ENCODE measurements around the gene WDR33. TPM values are rescaled to one million over a fixed set of nuclear protein-coding genes. Genes with fewer than 3 reads are reported as not detected.

WDR33 gene
- total and polyA plus RNA-seq, 9 donors: 16.3 to 56.2 (median 46.7) TPM

DNA sequence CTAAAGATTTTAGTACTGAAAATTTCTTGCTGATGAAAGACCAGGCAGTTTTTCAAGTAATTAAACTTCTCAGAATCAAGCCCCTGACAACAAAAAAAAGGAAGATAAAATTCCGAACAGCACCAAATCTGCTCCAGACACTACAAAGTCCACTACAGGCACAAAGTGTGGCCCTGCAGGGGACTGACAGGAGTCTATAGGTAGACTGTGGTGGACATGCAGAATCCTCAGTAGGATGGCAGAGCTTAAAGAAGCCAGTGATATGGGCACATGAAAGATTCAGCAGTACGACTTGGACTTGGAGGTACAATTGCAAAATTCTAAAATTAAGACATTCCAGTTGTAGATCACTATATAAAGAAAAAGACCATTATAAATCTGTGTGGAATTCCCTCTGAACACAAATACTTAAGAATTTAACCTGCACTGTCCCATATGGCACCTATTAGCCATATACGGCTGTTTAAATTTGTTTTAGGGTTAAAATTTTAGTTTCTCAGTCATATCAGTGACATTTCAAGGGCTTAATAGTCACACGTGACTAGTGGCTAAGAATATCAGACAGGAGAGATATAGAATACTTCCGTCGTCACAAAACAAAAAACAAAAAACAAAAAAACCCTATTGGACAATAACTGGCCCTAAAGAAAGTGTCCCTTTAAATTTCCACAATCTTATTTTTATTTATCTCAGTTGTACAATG, 77.7 kb downstream of the WDR33 start:
- no peak for TF ChIP-seq POLR2A (IDR thresholded peaks at IDR 0.05)
- no peak overlapping the region for H3K4me3 ChIP-seq
- WGBS, 3 donors: 26 to 30% (median 30%) methylated on average over 6 of the region's 6 CpGs
- no peak for DNase-seq
- intact Hi-C loops (cut with DNase I): no loop called here
- H3K4me1 ChIP-seq (ENCODE audit: insufficient read depth): peaks cover 2% of the 10 kb centered on the region
- H3K27ac ChIP-seq: no peak overlapping the region
- H3K9me3 ChIP-seq: no peaks in the 10 kb centered on the region
- H3K36me3 ChIP-seq: no peaks in the 10 kb centered on the region
- H3K27me3 ChIP-seq: no peaks in the 10 kb centered on the region

DNA sequence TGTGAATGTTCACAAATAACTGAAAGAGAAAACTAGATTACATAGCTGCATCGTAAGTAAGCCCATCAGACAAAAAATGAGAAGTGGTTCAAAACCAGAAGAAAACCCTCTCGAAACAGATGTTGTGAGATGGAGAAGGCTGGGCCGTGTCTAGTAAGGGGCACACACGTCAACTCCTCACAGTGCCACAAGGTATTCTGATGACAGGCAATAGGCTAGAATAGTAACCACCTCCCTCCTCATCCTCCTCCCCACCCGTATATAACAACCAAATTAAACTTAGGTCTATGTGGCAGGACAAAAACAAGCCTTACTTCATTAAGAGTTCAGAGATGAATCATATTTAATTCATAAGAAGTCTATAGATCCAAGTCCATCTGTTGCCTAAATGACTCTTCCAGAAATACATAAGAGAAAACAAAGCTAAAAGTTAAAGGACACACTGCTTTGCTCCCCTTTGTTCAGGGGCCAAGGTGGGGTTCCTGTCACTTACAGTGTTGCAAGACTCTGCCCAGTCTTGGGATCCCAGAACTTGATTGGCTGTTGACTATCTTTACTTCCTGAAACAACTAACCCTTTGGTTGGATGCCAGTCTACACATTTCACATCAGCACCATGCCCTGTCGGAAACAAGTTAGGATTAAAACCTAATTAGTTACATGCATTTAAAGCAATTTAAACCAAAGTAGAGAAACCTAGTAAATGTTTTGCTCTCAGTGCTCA, 84.7 kb downstream of the WDR33 start:
- Histone ChIP-seq H3K4me3 (no peak overlapping the region), H3K4me1 (ENCODE audit: insufficient read depth) (no peaks in the 10 kb centered on the region), H3K27ac (no peak overlapping the region), H3K36me3 (no peaks in the 10 kb centered on the region), H3K27me3 (no peaks in the 10 kb centered on the region), H3K9me3 (no peaks in the 10 kb centered on the region)
- 92 to 94% (median 92%) methylated on average over 6 of the region's 6 CpGs for WGBS, 3 donors
- TF ChIP-seq POLR2A (IDR thresholded peaks at IDR 0.05) (no peak), EP300 (IDR thresholded peaks at IDR 0.05) (no peak)
- TF ChIP-seq, protein P1, sequence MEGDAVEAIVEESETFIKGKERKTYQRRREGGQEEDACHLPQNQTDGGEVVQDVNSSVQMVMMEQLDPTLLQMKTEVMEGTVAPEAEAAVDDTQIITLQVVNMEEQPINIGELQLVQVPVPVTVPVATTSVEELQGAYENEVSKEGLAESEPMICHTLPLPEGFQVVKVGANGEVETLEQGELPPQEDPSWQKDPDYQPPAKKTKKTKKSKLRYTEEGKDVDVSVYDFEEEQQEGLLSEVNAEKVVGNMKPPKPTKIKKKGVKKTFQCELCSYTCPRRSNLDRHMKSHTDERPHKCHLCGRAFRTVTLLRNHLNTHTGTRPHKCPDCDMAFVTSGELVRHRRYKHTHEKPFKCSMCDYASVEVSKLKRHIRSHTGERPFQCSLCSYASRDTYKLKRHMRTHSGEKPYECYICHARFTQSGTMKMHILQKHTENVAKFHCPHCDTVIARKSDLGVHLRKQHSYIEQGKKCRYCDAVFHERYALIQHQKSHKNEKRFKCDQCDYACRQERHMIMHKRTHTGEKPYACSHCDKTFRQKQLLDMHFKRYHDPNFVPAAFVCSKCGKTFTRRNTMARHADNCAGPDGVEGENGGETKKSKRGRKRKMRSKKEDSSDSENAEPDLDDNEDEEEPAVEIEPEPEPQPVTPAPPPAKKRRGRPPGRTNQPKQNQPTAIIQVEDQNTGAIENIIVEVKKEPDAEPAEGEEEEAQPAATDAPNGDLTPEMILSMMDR (IDR thresholded peaks at IDR 0.05): no peak
- intact Hi-C loops (cut with DNase I): no loop called here
- no peak for DNase-seq

DNA sequence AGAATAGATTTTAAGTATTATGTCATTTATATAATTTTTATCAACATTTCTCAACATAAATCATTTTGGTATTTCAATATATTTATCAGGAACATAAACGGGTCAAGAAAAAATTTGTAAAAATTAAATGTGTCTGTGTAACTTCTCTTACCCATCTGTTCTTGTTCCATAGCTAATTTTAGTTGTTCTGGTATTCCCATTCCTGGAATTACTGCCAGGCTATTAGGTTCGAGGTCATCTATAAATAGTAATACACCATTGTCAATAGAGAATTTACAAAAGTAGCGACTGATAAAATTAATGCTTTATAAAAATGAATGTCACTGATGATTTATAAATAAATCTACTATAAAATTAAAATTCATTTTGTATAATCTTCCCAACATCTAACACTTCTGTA, 88.2 kb downstream of the WDR33 start:
- no peaks in the 10 kb centered on the region for H3K36me3 ChIP-seq
- no peaks in the 10 kb centered on the region for H3K4me1 ChIP-seq (ENCODE audit: insufficient read depth)
- no peak overlapping the region for H3K4me3 ChIP-seq
- 62 to 80% (median 63%) methylated on average over 3 of the region's 3 CpGs for WGBS, 3 donors
- no peaks in the 10 kb centered on the region for H3K9me3 ChIP-seq
- H3K27me3 ChIP-seq: no peaks in the 10 kb centered on the region
- no peak for DNase-seq
- TF ChIP-seq POLR2A (IDR thresholded peaks at IDR 0.05) (no peak), EP300 (IDR thresholded peaks at IDR 0.05) (no peak)
- TF ChIP-seq, protein P1 (IDR thresholded peaks at IDR 0.05): no peak
- intact Hi-C loops (cut with DNase I): no loop called here
- H3K27ac ChIP-seq: no peak overlapping the region

DNA sequence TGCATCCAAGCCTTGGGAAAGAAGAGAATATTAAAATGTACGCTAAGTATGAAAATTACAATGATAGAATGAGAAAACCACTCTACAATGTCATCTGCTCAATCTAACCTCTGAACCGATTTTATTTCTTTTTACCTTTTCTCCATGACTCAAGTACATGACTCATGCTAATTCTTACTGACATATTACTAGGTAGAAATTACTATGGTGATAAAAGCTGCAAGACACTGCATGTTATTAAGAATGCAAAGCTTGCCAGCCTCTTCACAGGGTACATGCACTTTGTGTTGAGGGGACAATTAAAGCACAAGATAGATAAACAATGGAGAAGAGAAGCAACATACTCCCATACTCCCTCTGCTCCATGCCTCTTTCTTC, 89.0 kb downstream of the WDR33 start:
- no peaks in the 10 kb centered on the region for H3K27me3 ChIP-seq
- no peaks in the 10 kb centered on the region for H3K4me1 ChIP-seq (ENCODE audit: insufficient read depth)
- H3K9me3 ChIP-seq: no peaks in the 10 kb centered on the region
- TF ChIP-seq, protein P1 (IDR thresholded peaks at IDR 0.05): no peak
- no peak for DNase-seq
- 97 to 99% (median 98%) methylated on average over 2 of the region's 2 CpGs for WGBS, 3 donors
- no peak overlapping the region for H3K4me3 ChIP-seq
- H3K27ac ChIP-seq: no peak overlapping the region
- no peaks in the 10 kb centered on the region for H3K36me3 ChIP-seq
- intact Hi-C loops (cut with DNase I): no loop called here
